Loucy (cell line): Measurements from ENCODE around the gene SLC35E4.
"Not testable (repeated sequence)": the region's sequence is repeated elsewhere in the genome, so short reads cannot be mapped to it uniquely, and the experiment has no call there.

Experiments used
- H2AFZ ChIP-seq: fragments of 200-600 bp; sonication (generic); 2 replicates; pipeline ENCODE4 v1.6.0; 2016; ENCODE audit warnings: antibody characterized with exemption, mild to moderate bottlenecking, low read length, moderate library complexity
- H3F3A ChIP-seq: fragments of 200-600 bp; 2 replicates; pipeline ENCODE4 v1.6.0; 2016; ENCODE audit warnings: antibody characterized with exemption, low read depth, mild to moderate bottlenecking
- H3K27me3 ChIP-seq: fragments of 200-600 bp; sonication (generic); 2 replicates; pipeline ENCODE4 v1.6.1; 2014; ENCODE audit warnings: low read length, mild to moderate bottlenecking; ENCODE audit not compliant: insufficient read depth, poor library complexity, severe bottlenecking
- H3K36me3 ChIP-seq: fragments of 200-600 bp; sonication (generic); 2 replicates; pipeline ENCODE4 v1.6.1; 2016; ENCODE audit warnings: low read length; ENCODE audit not compliant: insufficient read depth
- H3K4me1 ChIP-seq: fragments of 200-600 bp; sonication (generic); 2 replicates; pipeline ENCODE4 v1.5.1; 2014; ENCODE audit warnings: low read length, mild to moderate bottlenecking; ENCODE audit not compliant: insufficient read depth, poor library complexity, severe bottlenecking
- H3K4me2 ChIP-seq: fragments of 200-600 bp; sonication (generic); 2 replicates; pipeline ENCODE4 v1.6.0; 2014; ENCODE audit warnings: antibody characterized with exemption, low read length, low read depth, mild to moderate bottlenecking; ENCODE audit not compliant: poor library complexity, severe bottlenecking
- H3K4me3 ChIP-seq: fragments of 200-600 bp; sonication (generic); 2 replicates; pipeline ENCODE4 v1.5.1; 2014; ENCODE audit warnings: low read length, mild to moderate bottlenecking, mixed read lengths; ENCODE audit not compliant: poor library complexity, severe bottlenecking
- H3K79me2 ChIP-seq: fragments of 200-600 bp; sonication (generic); 2 replicates; pipeline ENCODE4 v1.6.1; 2014; ENCODE audit warnings: low read length; ENCODE audit not compliant: insufficient read depth
- H3K9ac ChIP-seq: fragments of 200-600 bp; sonication (generic); 2 replicates; pipeline ENCODE4 v1.6.0; 2014; ENCODE audit warnings: mild to moderate bottlenecking, low read depth, low read length, moderate library complexity; ENCODE audit not compliant: poor library complexity, severe bottlenecking
- H3K9me2 ChIP-seq: fragments of 200-600 bp; sonication (generic); replicated peaks from 2 replicates; pipeline ENCODE4 v1.6.1; 2016; ENCODE audit warnings: low read depth, low read length, mixed read lengths
- H3K9me3 ChIP-seq: fragments of 200-600 bp; sonication (generic); 2 replicates; pipeline ENCODE4 v1.6.1; 2014; ENCODE audit warnings: mild to moderate bottlenecking, antibody characterized with exemption, low read length, low read depth; ENCODE audit not compliant: insufficient read depth
- H4K20me1 ChIP-seq: fragments of 200-600 bp; sonication (generic); 2 replicates; pipeline ENCODE4 v1.6.0; 2014; ENCODE audit warnings: antibody characterized with exemption, low read length, mild to moderate bottlenecking; ENCODE audit not compliant: insufficient read depth, poor library complexity, severe bottlenecking
- CTCF ChIP-seq: fragments of 200-600 bp; sonication (generic); conservative IDR thresholded peaks from 2 replicates; pipeline ENCODE4 v1.5.1; 2014; ENCODE audit warnings: mild to moderate bottlenecking, antibody characterized with exemption, low read length
- EZH2phosphoT487 ChIP-seq: fragments of 200-600 bp; IDR thresholded peaks from 2 replicates; pipeline ENCODE4 v1.6.1; 2018; ENCODE audit warnings: antibody characterized with exemption, mild to moderate bottlenecking, moderate library complexity, borderline replicate concordance

Gene SLC35E4

GRCh38 chr22:30626413-30626812 is 9.2 kb upstream of the SLC35E4 start:
- H3K4me2 ChIP-seq, result no peak overlapping the region
- H3K4me1 ChIP-seq, result peaks cover 3% of the 10 kb centered on the region
- no peak overlapping the region for H3K4me3 ChIP-seq
- H3K9me3 ChIP-seq, result no peaks in the 10 kb centered on the region
- H3K9ac ChIP-seq, result no peak overlapping the region
- H3K9me2 ChIP-seq, result no peaks in the 10 kb centered on the region
- no peaks in the 10 kb centered on the region for H3K79me2 ChIP-seq
- no peak overlapping the region for H2AFZ ChIP-seq
- TF ChIP-seq EZH2phosphoT487 (no peak), CTCF (no peak; the same call in 1 of the 2 replicates)
- H3K36me3 ChIP-seq, result no peaks in the 10 kb centered on the region
- no peaks in the 10 kb centered on the region for H3F3A ChIP-seq
- no peaks in the 10 kb centered on the region for H4K20me1 ChIP-seq
- H3K27me3 ChIP-seq, result no peaks in the 10 kb centered on the region

GRCh38 chr22:30627471-30627870 is 8.1 kb upstream of the SLC35E4 start:
- H3K4me1 ChIP-seq, result peaks cover 3% of the 10 kb centered on the region
- no peaks in the 10 kb centered on the region for H3K27me3 ChIP-seq
- no peaks in the 10 kb centered on the region for H3K9me2 ChIP-seq
- H3K79me2 ChIP-seq, result no peaks in the 10 kb centered on the region
- H3K4me2 ChIP-seq, result no peak overlapping the region
- no peak for TF ChIP-seq CTCF
- no peak for TF ChIP-seq EZH2phosphoT487
- H2AFZ ChIP-seq, result no peak overlapping the region
- no peak overlapping the region for H3K9ac ChIP-seq
- H3K4me3 ChIP-seq, result no peak overlapping the region
- H3K36me3 ChIP-seq, result no peaks in the 10 kb centered on the region
- H3F3A ChIP-seq, result no peaks in the 10 kb centered on the region
- no peaks in the 10 kb centered on the region for H4K20me1 ChIP-seq
- no peaks in the 10 kb centered on the region for H3K9me3 ChIP-seq

GRCh38 chr22:30628491-30628890 is 7.1 kb upstream of the SLC35E4 start:
- no peaks in the 10 kb centered on the region for H3K9me3 ChIP-seq
- H3K36me3 ChIP-seq, result no peaks in the 10 kb centered on the region
- H3K79me2 ChIP-seq, result no peaks in the 10 kb centered on the region
- no peaks in the 10 kb centered on the region for H3K27me3 ChIP-seq
- no peak overlapping the region for H3K4me2 ChIP-seq
- peaks cover 3% of the 10 kb centered on the region for H3K4me1 ChIP-seq
- TF ChIP-seq EZH2phosphoT487 (no peak), CTCF (no peak)
- no peak overlapping the region for H3K9ac ChIP-seq
- no peak overlapping the region for H3K4me3 ChIP-seq
- no peaks in the 10 kb centered on the region for H4K20me1 ChIP-seq
- H2AFZ ChIP-seq, result no peak overlapping the region
- H3F3A ChIP-seq, result no peaks in the 10 kb centered on the region
- H3K9me2 ChIP-seq, result no peaks in the 10 kb centered on the region

GRCh38 chr22:30631469-30631868 is 4.1 kb upstream of the SLC35E4 start:
- H3K27me3 ChIP-seq, H3F3A ChIP-seq, H3K4me3 ChIP-seq, H3K4me2 ChIP-seq, H3K9me2 ChIP-seq, H3K9ac ChIP-seq, H3K9me3 ChIP-seq, H3K36me3 ChIP-seq, H3K79me2 ChIP-seq, H2AFZ ChIP-seq, H4K20me1 ChIP-seq: not testable (repeated sequence)
- peaks cover 16% of the 10 kb centered on the region for H3K4me1 ChIP-seq
